HepG2 (cell line): ENCODE measurements around the gene ANXA11. TPM values are rescaled to one million over a fixed set of nuclear protein-coding genes. Genes with fewer than 3 reads are reported as not detected.

Experiments used
- BORCS8-MEF2B ChIP-seq: sonication (generic); formaldehyde crosslinking; IDR thresholded peaks from 2 replicates; pipeline ENCODE4 v1.8.0; 2022; ENCODE audit warnings: mild to moderate bottlenecking, missing genetic modification reagents
- FOSL2 ChIP-seq: sonication (generic); formaldehyde crosslinking; IDR thresholded peaks from 2 replicates; pipeline ENCODE4 v1.4.0; 2020; ENCODE audit warnings: missing genetic modification reagents
- HHEX ChIP-seq: IDR thresholded peaks from 2 replicates; pipeline ENCODE4 v1.6.1; 2016; ENCODE audit warnings: control low read depth
- HNRNPL ChIP-seq: fragments of 200-400 bp; formaldehyde crosslinking; IDR thresholded peaks from 2 replicates; pipeline ENCODE4 v1.6.1; 2017; ENCODE audit warnings: mild to moderate bottlenecking, low read depth, low read length
- MAFG ChIP-seq: sonication (generic); formaldehyde crosslinking; IDR thresholded peaks from 2 replicates; pipeline ENCODE4 v1.5.1; 2020; ENCODE audit warnings: mild to moderate bottlenecking, missing genetic modification reagents
- NR1H2 ChIP-seq: sonication (generic); formaldehyde crosslinking; IDR thresholded peaks from 2 replicates; pipeline ENCODE4 v1.8.1; 2022; ENCODE audit warnings: low read depth, missing genetic modification reagents, borderline replicate concordance
- RELA ChIP-seq: sonication (generic); formaldehyde crosslinking; IDR thresholded peaks from 2 replicates; pipeline ENCODE4 v1.4.0; 2020; ENCODE audit warnings: missing genetic modification reagents
- RXRB ChIP-seq: IDR thresholded peaks from 2 replicates; pipeline ENCODE4 v1.6.1; 2016; ENCODE audit warnings: borderline replicate concordance, missing genetic modification reagents, missing compliant biosample characterization
- SOX13 ChIP-seq, 3 experiments: fragments of 450-650 bp in 1 of 3; sonication (generic) in 1 of 3; formaldehyde crosslinking in 1 of 3; IDR thresholded peaks in 2 of 3; conservative IDR thresholded peaks in 1 of 3; 2 replicates each; pipeline versions ENCODE4 v1.5.0 to v1.6.1; 2016 to 2020; ENCODE audit warnings: antibody characterized with exemption in 1 of 3, mild to moderate bottlenecking in 1 of 3, missing compliant biosample characterization in 1 of 3, missing genetic modification reagents in 1 of 3, moderate library complexity in 1 of 3
- SPEN ChIP-seq: sonication (generic); formaldehyde crosslinking; IDR thresholded peaks from 2 replicates; pipeline ENCODE4 v1.5.1; 2020; ENCODE audit warnings: low read depth, mild to moderate bottlenecking, missing genetic modification reagents
- THAP11 ChIP-seq: IDR thresholded peaks from 2 replicates; pipeline ENCODE4 v1.6.1; 2016; ENCODE audit warnings: missing biosample characterization, missing genetic modification reagents
- XRCC5 ChIP-seq: fragments of 200-400 bp; formaldehyde crosslinking; optimal IDR thresholded peaks from 2 replicates; pipeline ENCODE3; 2017; ENCODE audit warnings: mild to moderate bottlenecking, low read length
- YEATS4 ChIP-seq: sonication (generic); formaldehyde crosslinking; IDR thresholded peaks from 2 replicates; pipeline ENCODE4 v1.4.0; 2020; ENCODE audit warnings: missing genetic modification reagents, borderline replicate concordance
- ZBTB3 ChIP-seq: sonication (generic); formaldehyde crosslinking; IDR thresholded peaks from 2 replicates; pipeline ENCODE4 v1.4.0; 2020; ENCODE audit warnings: low read depth, mild to moderate bottlenecking, moderate library complexity, missing genetic modification reagents, borderline replicate concordance
- ZEB1 ChIP-seq: IDR thresholded peaks from 2 replicates; pipeline ENCODE4 v1.6.1; 2012; ENCODE audit warnings: mild to moderate bottlenecking, low read depth, inconsistent platforms; ENCODE audit not compliant: insufficient replicate concordance
- ZNF136 ChIP-seq: sonication (generic); formaldehyde crosslinking; IDR thresholded peaks from 2 replicates; pipeline ENCODE4 v1.8.1; 2022; ENCODE audit warnings: low read depth, mild to moderate bottlenecking, moderate library complexity, missing genetic modification reagents
- ZNF3 ChIP-seq: IDR thresholded peaks from 2 replicates; pipeline ENCODE4 v1.7.0; 2017; ENCODE audit warnings: inconsistent platforms
- polyA plus RNA-seq, 8 experiments: library from polyadenylated mRNA; depleted of rRNA in 3 of 8; stranded (reverse) in 7 of 8; unstranded in 1 of 8; fragments of >200 nt; fragmentation: Illumina TruSeq in 4 of 8; extraction: Trizol in 4 of 8; gene quantifications; 2 replicates each; pipeline versions ENCODE4 v1.2.1 to v1.2.3, GENCODE V29; 2011 to 2016; ENCODE audit warnings: low read depth in 4 of 8, missing spikeins in 1 of 8, mixed read lengths in 1 of 8; ENCODE audit not compliant: insufficient read depth in 1 of 8
- total RNA-seq, 5 experiments: library from RNA; depleted of rRNA; stranded (reverse); fragments of >200 nt; fragmentation: Illumina TruSeq; extraction: Trizol; gene quantifications; 2 replicates each; pipeline ENCODE4 v1.2.3, GENCODE V29; 2016; ENCODE audit warnings: low read depth in 1 of 5
- TF ChIP-seq, protein P1 (sequence below): sonication (generic); formaldehyde crosslinking; IDR thresholded peaks from 2 replicates; pipeline ENCODE4 v1.4.0; 2020; ENCODE audit warnings: missing genetic modification reagents
- TF ChIP-seq, protein P2 (sequence below): sonication (generic); formaldehyde crosslinking; IDR thresholded peaks from 2 replicates; pipeline ENCODE4 v1.9.0; 2022; ENCODE audit warnings: low read depth, missing genetic modification reagents

ANXA11 gene
- total and polyA plus RNA-seq, 2 of the 13 experiments (the other 11 are each of a cell fraction or from before 2014, with no cell fraction given): 30.6 to 51.5 TPM

DNA sequence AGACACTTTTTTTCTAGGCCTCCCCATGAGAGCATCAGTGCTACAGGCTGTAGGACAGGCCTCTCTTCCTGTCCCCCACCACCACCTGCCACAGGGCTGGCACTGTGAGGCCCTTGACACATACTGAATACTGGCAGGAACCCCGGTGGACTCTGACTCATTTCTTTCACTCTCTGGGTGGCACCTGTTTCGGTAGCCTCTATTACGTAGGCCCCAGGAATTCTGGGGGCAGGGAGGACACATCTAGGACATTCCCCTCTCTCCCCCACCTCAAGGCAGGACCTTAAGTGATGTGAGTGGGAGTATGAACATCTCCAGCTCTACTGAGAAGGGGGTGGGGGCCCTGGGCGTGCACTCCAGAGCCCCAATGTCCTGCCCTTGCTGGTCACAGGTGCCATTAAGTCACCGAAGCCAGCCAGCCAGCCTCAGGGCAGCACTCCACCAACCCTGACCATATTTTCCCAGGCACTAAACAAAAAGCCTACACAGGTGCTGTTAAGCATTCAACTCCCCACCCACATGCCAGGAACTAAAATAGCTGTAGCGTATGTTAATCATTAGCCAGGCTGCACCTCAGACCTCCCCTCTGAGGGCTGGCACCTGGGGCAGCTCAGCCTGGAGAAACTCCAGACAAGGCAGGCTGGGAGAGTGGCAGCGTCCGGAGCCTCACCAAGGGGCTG lies 8.9 kb downstream of the ANXA11 start (continued):
- TF ChIP-seq THAP11 (CRISPR knock-in tag): 0 out of 2 replicates have a peak, but pooled peaks have one; percentile 12
- TF ChIP-seq, protein P1, sequence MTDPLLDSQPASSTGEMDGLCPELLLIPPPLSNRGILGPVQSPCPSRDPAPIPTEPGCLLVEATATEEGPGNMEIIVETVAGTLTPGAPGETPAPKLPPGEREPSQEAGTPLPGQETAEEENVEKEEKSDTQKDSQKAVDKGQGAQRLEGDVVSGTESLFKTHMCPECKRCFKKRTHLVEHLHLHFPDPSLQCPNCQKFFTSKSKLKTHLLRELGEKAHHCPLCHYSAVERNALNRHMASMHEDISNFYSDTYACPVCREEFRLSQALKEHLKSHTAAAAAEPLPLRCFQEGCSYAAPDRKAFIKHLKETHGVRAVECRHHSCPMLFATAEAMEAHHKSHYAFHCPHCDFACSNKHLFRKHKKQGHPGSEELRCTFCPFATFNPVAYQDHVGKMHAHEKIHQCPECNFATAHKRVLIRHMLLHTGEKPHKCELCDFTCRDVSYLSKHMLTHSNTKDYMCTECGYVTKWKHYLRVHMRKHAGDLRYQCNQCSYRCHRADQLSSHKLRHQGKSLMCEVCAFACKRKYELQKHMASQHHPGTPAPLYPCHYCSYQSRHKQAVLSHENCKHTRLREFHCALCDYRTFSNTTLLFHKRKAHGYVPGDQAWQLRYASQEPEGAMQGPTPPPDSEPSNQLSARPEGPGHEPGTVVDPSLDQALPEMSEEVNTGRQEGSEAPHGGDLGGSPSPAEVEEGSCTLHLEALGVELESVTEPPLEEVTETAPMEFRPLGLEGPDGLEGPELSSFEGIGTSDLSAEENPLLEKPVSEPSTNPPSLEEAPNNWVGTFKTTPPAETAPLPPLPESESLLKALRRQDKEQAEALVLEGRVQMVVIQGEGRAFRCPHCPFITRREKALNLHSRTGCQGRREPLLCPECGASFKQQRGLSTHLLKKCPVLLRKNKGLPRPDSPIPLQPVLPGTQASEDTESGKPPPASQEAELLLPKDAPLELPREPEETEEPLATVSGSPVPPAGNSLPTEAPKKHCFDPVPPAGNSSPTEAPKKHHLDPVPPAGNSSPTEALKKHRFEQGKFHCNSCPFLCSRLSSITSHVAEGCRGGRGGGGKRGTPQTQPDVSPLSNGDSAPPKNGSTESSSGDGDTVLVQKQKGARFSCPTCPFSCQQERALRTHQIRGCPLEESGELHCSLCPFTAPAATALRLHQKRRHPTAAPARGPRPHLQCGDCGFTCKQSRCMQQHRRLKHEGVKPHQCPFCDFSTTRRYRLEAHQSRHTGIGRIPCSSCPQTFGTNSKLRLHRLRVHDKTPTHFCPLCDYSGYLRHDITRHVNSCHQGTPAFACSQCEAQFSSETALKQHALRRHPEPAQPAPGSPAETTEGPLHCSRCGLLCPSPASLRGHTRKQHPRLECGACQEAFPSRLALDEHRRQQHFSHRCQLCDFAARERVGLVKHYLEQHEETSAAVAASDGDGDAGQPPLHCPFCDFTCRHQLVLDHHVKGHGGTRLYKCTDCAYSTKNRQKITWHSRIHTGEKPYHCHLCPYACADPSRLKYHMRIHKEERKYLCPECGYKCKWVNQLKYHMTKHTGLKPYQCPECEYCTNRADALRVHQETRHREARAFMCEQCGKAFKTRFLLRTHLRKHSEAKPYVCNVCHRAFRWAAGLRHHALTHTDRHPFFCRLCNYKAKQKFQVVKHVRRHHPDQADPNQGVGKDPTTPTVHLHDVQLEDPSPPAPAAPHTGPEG: 0 out of 2 replicates have a peak, but pooled peaks have one; percentile 60
- no peak for TF ChIP-seq NR1H2
- 0 out of 2 replicates have a peak, but pooled peaks have one; percentile 14 for TF ChIP-seq SPEN
- TF ChIP-seq RELA: no peak
- TF ChIP-seq ZEB1: peak; percentile 76
- TF ChIP-seq ZNF136: no peak
- TF ChIP-seq, protein P2, sequence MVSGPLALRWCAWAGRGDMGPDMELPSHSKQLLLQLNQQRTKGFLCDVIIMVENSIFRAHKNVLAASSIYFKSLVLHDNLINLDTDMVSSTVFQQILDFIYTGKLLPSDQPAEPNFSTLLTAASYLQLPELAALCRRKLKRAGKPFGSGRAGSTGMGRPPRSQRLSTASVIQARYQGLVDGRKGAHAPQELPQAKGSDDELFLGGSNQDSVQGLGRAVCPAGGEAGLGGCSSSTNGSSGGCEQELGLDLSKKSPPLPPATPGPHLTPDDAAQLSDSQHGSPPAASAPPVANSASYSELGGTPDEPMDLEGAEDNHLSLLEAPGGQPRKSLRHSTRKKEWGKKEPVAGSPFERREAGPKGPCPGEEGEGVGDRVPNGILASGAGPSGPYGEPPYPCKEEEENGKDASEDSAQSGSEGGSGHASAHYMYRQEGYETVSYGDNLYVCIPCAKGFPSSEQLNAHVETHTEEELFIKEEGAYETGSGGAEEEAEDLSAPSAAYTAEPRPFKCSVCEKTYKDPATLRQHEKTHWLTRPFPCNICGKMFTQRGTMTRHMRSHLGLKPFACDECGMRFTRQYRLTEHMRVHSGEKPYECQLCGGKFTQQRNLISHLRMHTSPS (CRISPR knock-in tag): peak; percentile 81
- TF ChIP-seq YEATS4: 0 out of 2 replicates have a peak, but pooled peaks have one; percentile 30
- no peak for TF ChIP-seq BORCS8-MEF2B (CRISPR knock-in tag)
- TF ChIP-seq XRCC5: peak; percentile 45
- no peak for TF ChIP-seq ZNF3 (CRISPR knock-in tag)
- no peak for TF ChIP-seq MAFG (CRISPR knock-in tag)
- TF ChIP-seq FOSL2 (CRISPR knock-in tag): peak; percentile 76
- 0 out of 2 replicates have a peak, but pooled peaks have one; percentile 18 for TF ChIP-seq RXRB (CRISPR knock-in tag)
- 0 out of 2 replicates have a peak, but pooled peaks have one; percentile 21 for TF ChIP-seq HNRNPL
- TF ChIP-seq HHEX (CRISPR knock-in tag): no peak
- no peak for TF ChIP-seq ZBTB3 (CRISPR knock-in tag)
- TF ChIP-seq SOX13 (IDR thresholded peaks at IDR 0.05): no peak
- peak in 1 of 2 experiments; percentile 22; a peak in 2 of 4 replicates for TF ChIP-seq SOX13 (CRISPR knock-in tag; conservative IDR thresholded peaks at IDR 0.05 in 1 of 2, IDR thresholded peaks at IDR 0.05 in 1 of 2)
